Activated T-cell treated with anti-CD3 and anti-CD28 coated beads, Interleukin-2, amount 50 U/mL, for 1 hour (primary cell): Measurements from ENCODE around the gene SPACA4.
"Not testable (repeated sequence)": the region's sequence is repeated elsewhere in the genome, so short reads cannot be mapped to it uniquely, and the experiment has no call there.

Experiments used
- DNase-seq: peaks from one replicate; pipeline ENCODE4 v3.0.0-alpha.2; 2020

The SPACA4 gene, protein sequence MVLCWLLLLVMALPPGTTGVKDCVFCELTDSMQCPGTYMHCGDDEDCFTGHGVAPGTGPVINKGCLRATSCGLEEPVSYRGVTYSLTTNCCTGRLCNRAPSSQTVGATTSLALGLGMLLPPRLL

DNA sequence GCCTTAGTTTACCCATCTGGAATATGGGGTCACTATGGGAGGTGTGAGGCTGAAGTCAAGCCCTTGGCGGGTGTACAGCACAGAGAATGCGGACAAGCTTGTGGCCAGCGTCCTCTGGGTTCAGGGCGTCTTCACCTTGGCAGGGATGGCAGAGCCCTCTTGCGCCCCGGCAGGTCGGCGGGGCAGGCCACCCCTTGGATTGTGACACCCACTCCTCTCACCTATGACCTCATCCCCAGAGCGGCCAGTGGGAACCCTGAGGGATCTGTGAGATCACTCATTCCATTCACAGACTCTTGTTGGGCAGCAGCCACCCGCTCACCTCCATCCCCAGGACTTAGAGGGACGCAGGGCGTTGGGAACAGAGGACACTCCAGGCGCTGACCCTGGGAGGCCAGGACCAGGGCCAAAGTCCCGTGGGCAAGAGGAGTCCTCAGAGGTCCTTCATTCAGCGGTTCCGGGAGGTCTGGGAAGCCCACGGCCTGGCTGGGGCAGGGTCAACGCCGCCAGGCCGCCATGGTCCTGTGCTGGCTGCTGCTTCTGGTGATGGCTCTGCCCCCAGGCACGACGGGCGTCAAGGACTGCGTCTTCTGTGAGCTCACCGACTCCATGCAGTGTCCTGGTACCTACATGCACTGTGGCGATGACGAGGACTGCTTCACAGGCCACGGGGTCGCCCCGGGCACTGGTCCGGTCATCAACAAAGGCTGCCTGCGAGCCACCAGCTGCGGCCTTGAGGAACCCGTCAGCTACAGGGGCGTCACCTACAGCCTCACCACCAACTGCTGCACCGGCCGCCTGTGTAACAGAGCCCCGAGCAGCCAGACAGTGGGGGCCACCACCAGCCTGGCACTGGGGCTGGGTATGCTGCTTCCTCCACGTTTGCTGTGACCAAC is at the start of gene SPACA4:
Gene SPACA4 (plus strand): TSS at position 280 of the 896 bp plus-strand sequence. CDS start 237 bp downstream, at position 517.
- DNase-seq, result no peak

DNA sequence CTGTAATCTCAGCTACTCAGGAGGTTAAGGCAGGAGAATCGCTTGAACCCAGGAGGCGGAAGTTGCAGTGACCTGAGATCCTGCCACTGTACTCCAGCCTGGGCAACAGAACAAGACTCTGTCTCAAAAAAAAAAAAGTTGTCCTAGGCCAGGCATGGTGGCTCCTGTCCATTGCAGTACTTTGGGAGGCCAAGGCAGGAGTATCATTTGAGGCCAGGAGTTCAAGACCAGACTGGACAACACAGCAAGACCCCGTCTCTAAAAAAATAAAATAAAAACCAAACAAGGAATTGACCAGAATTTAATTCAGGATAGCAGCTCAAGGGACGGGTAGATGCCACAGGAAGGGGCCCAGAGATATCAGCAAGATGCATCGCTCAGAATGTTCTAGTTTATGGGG is 49.7 kb upstream of the SPACA4 start:
- no peak for DNase-seq

DNA sequence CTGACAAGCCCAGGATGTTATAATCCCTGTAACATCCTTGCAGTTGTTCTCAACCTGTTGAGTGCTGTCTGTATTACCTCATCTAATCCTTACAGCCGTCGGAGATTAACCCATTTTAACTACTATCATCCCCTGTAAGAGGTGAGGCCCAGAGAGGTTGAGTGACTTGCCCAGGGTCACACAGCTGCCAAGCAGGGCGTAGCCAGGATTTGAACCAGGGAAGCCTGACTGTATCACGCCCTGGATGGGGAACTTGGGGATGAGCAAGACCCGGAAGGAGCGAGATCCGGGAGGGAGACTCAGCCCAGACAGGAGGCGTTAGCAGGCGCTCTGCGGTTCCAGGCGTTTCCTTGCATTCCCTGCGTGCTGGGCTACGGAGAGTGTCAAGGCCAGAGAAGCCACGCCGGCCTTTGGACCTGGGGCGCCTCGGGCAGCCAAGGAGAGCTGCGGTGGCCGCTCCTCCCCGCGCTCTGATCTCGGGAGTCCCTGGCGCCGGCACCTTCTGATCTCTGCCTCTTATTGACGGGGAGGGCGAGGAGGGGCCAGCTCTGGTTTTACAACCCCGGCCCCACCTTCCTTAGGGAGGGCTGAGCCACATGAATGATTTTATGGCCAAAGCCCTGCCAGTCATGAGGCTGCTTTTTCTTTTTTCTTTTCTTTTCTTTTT is 48.4 kb upstream of the SPACA4 start:
- DNase-seq, result no peak

DNA sequence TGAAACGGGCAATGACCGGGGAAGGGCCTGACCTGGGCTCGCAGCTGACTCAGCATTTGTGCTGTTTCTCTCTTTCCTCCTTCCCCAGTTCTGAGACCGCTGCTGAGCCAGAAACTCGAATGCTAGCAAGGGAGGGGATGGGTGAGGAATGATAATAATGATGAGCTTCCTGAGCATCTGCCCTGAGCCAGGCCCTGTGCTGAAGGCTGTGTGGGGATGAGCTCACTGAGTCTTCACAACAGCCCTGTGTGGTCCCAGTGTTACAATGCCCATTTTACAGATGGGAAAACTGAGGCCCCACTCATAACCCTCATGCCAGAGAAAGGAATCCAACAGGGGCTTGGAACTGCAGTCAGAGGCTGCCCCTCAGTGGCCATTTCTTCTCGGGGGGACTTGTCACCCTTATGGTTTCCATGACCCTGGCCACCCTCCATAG is 46.4 kb upstream of the SPACA4 start:
- DNase-seq, result no peak

DNA sequence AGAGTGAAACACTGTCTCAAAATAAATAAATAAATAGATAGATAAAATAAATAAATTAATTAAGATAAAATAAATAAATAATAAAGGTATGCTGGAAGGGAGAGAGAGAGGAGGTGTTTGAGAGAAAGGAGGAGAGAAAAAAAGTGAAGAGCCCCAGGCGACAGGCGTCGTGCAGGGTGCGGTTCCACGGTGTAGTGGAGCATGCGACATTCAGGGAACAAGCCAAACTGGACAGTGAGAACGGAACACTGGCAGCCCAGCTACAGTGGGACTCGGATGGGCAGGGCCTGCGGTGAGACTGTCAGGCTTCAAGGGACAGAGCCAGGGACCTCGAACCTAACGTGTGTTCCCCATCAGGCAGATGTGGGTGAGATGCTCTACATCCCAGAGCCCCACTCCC is 45.1 kb upstream of the SPACA4 start:
- DNase-seq, result no peak

DNA sequence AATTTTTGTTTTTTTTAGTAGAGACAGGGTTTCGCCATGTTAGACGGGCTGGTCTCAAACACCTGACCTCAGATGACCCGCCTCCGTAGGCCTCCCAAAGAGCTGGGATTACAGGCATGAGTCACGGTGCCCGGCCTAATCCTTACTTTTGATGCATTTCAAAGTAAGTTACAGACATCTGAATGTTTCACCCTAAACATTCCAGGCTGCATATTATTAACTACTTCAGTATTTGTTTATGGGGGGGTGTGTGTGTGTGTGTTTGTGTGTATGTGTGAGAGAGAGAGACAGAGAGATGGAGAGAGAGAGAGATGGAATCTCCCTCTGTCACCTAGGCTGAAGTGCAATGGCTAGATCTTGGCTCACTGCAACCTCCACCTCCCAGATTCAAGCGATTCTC is 41.5 kb upstream of the SPACA4 start:
- DNase-seq, result no peak

DNA sequence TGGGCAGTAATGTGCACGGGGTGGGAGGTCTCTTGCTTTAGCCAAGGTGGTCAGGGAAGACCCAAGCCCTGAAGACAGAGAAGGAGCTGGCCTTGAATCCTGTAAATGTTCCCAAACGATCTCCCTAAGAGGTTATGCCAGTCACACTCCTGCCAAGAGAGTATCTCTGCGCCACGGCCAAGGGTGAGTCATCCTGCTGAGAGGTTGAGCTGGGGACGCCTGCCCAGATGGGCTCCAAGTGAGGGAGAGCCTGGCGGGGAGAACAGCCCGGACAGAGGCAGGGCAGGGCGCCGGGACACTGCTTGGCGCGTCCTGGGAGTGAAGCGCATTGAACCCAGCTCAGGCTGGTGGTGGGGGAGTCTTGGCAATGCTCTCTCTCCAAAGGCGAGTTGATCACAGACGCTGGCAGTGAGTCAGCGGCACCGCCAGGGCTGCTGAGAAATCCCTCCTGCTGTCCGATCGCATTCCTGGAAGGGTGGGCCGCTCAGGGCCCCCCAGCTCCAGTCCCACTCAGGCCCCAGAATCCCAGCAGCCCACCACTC is 38.1 kb upstream of the SPACA4 start:
- no peak for DNase-seq

DNA sequence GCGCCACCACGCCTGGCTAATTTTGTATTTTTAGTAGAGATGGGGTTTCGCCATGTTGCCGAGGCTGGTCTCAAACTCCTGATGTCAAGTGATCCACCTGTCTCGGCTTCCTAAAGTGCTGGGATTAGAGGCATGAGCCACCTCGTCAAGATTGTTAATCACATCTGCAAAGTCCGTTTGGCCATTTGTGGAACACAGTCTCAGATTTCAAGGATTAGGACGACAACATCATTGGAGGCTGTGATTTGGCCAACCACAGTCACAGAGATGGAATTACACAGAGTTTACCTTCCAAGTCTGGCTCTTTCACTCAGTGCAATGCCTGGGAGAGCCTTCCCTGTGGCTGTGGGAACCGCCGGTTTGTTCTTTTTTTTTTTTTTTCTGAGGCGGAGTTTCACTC is 36.7 kb upstream of the SPACA4 start:
- DNase-seq, result no peak

DNA sequence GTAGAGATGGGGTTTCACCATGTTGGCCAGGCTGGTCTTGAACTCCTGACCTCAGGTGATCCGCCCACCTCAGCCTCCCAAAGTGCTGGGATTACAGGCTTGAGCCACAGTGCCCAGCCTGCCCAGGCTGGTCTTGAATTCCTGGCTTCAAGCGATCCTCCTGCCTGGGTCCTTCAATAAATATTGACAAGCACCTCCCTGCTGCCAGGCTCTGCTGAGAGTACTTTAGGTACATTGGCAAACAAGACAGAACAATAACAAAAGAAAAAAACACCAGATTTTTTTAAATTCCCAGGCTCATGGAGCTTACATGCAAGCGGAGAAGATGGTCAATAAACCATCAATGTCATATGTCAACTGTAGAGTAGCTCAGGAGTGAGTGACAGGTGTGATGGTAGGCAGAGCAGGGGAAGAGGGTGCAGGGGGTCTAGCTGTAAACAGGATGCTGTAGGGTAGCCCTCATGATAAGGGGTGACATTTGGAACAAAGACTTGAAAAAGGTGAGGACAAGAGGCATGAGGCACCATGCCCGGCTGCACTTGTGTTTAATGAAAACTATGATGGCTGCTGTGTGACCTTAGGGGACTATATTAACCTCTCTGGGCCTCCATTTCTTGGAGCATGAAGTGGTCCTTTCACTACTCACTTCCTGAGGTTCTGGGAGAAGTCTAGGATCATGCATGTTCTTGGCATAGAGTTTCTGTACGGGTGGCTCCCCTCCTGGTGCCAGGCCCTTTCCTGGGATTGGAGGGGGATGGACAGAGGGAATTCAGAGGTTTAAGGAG is 35.0 kb upstream of the SPACA4 start:
- DNase-seq, result no peak

DNA sequence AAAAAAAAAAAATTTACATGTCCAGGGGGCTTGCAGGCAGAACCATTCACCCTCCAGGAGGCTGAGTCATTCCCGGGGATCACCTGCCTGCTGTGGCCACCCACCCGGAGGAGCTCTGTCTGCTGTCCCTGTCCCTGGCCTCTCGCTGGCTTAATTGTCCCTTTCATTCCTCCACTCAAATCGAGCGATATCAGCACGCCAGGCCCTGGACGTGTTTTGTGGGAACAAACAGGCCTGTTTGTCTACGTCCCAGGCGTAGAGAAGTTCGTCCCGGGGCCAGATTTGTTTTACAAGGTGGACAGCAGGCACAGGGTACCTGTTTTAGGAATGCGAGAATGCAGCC is 33.4 kb upstream of the SPACA4 start:
- no peak for DNase-seq

DNA sequence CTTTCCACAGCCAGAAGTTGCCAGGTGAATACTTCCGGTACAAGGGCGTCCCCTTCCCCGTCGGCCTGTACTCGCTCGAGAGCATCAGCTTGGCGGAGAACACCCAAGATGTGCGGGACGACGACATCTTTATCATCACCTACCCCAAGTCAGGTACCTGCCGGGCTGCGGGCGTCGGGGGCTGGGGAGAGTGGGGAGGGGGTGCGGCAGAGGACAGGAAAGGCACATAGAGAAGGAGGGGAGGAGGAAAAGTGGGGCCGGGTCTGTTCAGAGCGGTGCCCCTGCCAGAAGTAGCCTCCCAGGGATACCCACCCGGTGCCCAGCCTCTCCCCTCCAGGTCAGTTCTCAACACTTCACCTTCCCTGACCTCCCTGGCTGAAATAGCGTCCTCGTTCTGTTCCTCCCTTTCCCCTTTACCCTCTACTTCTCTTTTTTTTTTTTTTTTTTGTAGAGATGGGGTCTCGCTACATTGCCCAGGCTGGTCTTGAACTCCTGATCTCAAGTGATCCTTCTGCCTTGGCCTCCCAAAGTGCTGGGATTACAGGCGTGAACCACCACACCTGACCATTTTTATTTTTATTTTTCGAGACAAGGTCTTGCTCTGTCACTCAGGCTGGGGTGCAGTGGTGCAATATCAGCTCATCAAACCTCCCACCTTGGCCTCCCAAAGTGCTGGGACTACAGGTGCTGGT is 30.5 kb upstream of the SPACA4 start:
- DNase-seq, result no peak

DNA sequence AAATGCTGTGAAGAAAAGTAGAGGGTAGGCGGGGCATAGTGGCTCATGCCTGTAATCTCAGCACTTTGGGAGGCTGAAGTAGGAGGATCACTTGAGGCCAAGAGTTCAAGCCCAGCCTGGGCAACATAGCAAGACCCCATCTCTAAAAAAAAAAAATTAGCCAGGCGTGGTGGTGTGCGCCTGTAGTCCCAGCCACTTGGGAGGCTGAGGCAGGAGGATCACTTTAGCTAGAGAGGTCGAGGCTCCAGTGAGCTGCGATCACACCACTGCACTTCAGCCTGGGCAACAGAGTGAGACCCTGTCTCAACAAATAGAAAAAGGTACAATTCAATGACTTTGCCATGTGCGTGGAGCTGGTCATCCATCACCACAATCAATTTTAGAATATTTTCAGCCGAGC is 28.6 kb upstream of the SPACA4 start:
- not testable (repeated sequence) for DNase-seq

DNA sequence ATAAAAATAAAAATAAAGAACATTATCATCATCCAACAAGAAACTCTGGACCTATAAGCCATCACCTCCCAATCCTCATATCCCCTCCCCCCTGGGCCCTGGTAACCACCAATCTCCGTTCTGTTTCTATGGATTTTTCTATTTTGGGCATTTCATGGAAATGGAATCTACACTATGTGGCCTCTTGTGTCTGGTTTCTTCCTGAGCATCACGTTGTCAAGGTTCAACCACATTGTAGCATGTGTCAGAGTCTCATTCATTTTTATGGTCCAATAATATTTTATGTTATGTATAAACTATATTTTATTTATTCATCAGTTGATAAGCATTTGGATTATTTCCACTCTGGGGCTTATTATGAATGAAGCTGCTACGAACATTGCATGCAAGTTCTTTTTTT is 27.7 kb upstream of the SPACA4 start:
- DNase-seq, result no peak

DNA sequence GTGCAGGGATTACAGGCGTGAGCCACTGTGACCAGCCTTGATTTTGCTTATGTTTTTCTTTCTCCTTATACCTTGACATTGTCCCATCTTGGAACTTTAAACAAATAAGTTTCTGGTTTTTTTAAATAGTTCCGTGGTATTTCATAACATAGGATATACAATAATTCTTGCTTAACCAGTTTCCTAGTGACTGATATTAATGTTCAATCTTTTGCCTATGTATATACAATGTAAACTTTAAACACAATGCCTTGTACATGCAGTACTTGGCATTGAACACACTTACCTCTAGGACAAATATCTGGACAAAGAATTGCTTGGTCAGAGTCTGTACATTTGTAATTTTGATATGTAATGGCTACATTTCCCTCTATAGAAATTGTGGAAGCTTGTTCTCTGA is 24.4 kb upstream of the SPACA4 start:
- no peak for DNase-seq

DNA sequence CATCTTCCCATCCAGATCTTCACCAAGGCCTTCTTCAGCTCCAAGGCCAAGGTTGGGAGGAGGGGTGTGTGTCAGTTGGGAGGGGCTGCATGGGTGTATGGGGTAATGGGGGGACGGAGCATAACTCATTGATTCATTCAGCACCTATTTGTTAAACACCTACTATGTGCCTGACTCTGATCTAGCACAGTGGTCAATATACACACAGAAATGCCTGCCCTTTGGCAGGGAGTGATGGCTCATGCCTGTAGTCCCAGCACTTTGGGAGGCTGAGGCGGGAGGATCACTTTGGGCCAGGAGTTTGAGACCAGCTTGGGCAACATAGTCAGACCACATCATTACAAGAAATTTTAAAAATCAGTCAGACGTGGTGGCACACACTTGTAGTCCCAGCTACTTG is 19.2 kb upstream of the SPACA4 start:
- DNase-seq, result no peak

DNA sequence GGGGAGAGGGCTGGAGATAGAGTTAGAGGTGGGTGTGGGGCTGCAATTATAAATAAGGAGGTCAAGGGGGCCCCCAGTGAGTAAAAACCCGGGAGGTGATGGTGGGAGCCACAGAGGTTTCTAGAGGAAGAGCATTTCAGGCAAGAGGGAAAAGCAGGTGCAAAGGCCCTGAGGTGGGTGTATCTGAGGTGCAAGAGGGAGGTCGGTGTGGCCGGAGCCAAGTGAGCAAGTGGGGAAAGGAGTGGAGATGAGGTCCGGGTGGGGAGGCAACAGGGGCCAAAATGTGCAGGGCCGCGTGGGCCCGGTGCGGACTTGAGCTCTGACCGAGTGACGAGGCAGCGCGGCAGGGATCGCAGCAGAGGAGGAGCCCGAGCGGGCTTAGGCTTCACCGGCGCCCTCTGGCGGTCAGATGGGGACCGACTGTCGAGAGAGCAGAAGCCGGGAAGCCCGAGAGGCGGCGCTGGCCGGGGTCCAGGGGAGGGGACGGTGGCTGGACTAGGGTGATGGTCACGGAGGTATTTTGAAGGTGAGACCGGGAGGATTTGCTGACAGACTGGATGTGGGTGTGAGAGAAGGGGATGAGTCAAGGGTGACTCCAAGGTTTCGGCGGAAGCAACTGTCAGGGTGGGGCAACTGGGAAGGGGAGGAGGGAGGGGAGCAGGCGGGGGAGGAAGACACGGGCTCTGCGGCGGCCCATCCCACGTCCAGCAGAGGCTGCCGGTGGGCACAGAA is 17.7 kb upstream of the SPACA4 start:
- peak; percentile 89 for DNase-seq

DNA sequence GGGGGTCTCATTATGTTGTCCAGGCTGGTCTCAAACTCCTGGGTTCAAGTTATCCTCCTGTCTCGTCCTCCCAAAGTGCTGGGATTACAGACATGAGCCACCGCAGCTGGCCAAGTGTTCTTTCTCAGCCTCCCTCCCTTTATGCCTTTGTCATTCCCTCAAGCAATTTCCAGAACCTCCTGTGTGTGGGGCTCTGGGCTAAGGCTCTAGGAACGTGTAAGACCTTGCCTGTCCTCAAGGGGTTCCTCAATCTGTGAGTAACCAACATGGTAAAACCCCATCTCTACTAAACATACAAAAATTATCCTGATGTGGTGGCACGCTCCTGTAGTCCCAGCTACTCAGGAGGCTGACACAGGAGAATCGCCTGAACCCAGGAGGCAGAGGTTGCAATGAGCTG is 15.5 kb upstream of the SPACA4 start:
- no peak for DNase-seq

DNA sequence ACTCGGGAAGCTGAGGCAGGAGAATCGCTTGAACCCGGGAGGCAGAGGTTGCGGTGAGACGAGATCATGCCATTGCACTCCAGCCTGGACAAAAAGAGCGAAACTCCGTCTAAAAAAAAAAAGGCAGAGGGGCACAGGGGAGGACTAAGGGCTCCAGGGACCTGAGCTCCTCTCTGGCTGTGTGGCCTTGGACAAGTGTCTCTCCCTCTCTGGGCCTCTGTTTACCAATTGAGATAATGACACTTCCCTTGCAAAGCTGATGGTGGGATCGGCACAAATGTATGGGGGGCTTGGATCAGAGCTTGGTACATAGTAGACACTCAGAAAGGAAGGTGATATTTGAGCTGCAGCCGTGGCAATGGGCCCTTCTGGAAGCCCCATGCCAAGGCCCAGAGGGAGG is 11.4 kb upstream of the SPACA4 start:
- DNase-seq, result no peak

DNA sequence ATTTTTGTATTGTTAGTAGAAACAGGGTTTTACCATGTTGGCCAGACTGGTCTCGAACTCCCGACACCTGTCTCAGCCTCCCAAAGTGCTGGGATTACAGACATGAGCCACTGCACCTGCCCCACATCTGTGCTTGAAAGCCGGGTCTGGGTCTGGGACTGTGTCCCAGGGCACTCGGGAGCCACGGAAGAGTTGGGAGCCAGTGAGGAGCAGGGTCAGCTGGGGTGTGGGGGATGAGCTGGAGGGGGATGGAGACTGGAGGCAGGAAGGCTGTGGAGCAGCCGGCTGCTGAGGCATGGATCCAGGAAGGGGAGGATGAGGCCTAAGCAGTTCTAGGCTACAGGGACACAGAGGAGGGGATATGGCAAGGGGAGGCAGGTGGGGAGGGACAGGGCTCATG is 10.7 kb upstream of the SPACA4 start:
- DNase-seq, result no peak

DNA sequence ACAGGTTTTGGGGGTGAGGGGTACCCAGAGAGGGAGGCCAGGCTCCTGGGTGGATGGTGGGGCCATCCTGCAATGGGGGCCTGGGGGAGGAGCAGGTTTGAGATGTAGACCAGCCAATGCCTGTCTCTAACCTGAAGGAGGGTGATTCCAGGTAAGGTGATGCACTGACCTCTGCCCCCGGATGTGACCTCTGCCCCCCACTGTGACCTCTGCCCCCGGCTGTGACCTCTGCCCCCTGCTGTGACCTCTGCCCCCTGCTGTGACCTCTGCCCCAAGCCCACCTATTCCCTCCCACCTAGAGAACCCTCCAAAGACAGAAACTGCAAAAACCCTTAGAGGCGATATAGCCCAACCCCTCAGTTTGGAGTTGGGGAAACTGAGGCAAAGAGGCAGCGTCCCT is 10.3 kb upstream of the SPACA4 start:
- no peak for DNase-seq

DNA sequence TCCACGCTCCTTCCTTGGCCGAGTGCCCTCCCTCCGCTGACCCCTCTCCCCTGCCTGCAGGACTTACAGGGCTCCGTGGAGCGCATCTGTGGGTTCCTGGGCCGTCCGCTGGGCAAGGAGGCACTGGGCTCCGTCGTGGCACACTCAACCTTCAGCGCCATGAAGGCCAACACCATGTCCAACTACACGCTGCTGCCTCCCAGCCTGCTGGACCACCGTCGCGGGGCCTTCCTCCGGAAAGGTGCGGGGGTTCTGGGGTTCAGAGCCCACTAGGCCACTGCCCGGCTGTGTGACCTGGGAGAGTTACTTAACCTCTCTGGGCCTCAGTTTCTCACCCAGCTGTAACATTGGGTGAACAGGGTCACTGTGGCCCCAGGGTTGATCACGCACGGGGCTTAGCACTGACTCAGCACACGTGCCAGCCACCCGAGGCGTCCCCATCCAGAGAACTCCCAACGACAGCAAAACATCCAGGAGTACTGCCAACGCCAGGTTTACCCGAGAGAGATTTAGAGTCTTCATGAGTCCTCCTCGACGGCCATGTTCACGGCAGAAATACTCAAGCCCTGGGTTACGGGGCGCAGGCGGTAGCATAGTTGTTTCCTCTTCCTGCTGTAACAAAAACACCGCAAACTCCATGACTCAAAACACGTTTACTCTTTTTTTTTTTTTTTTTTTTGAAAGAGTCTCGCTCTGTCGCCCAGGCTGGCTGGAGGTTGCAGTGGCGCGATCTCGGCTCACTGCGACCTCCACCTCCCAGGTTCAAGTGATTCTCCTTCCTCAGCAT is 9.7 kb upstream of the SPACA4 start:
- peak; percentile 50 for DNase-seq
